HepG2 (cell line): Measurements from ENCODE around the gene NXN. TPM values are rescaled to one million over a fixed set of nuclear protein-coding genes. Genes with fewer than 3 reads are reported as not detected.

Source experiments
- ADNP ChIP-seq: sonication (generic); formaldehyde crosslinking; IDR thresholded peaks from 2 replicates; pipeline ENCODE4 v1.4.0; 2020; ENCODE audit warnings: missing genetic modification reagents
- AGO2 ChIP-seq: fragments of 200-400 bp; formaldehyde crosslinking; optimal IDR thresholded peaks from 2 replicates; pipeline ENCODE3; 2017; ENCODE audit warnings: mild to moderate bottlenecking, low read depth, low read length, moderate library complexity
- GPN1 ChIP-seq: sonication (generic); formaldehyde crosslinking; IDR thresholded peaks from 2 replicates; pipeline ENCODE4 v1.5.1; 2020; ENCODE audit warnings: missing genetic modification reagents, borderline replicate concordance
- HNRNPLL ChIP-seq: fragments of 200-400 bp; formaldehyde crosslinking; IDR thresholded peaks from 2 replicates; pipeline ENCODE4 v1.6.1; 2017; ENCODE audit warnings: mild to moderate bottlenecking, low read depth, low read length; ENCODE audit not compliant: poor library complexity, severe bottlenecking
- KAT8 ChIP-seq: IDR thresholded peaks from 2 replicates; pipeline ENCODE4 v1.6.1; 2016; ENCODE audit warnings: missing genetic modification reagents, missing compliant biosample characterization
- MAFK ChIP-seq, 2 experiments: IDR thresholded peaks in 1 of 2; conservative IDR thresholded peaks in 1 of 2; 2 replicates each; pipeline ENCODE4 v1.6.1; 2011; ENCODE audit warnings: improper control_type of control experiment in 2 of 2, low read length in 2 of 2
- NFIC ChIP-seq: IDR thresholded peaks from 2 replicates; pipeline ENCODE4 v1.6.1; 2012; ENCODE audit warnings: mild to moderate bottlenecking, low read length, inconsistent platforms
- SKI ChIP-seq: fragments of 450-650 bp; IDR thresholded peaks from one replicate; pipeline ENCODE4 v1.6.1; 2018; ENCODE audit warnings: mild to moderate bottlenecking; ENCODE audit not compliant: partially characterized antibody
- SRSF9 ChIP-seq: fragments of 200-400 bp; formaldehyde crosslinking; IDR thresholded peaks from 2 replicates; pipeline ENCODE4 v1.6.1; 2018; ENCODE audit warnings: borderline replicate concordance, mild to moderate bottlenecking, low read depth, low read length; ENCODE audit not compliant: insufficient read depth, poor library complexity, severe bottlenecking
- TBX2 ChIP-seq: sonication (generic); formaldehyde crosslinking; IDR thresholded peaks from 2 replicates; pipeline ENCODE4 v1.5.0; 2020; ENCODE audit warnings: missing genetic modification reagents, mild to moderate bottlenecking, borderline replicate concordance
- TEAD3 ChIP-seq: optimal IDR thresholded peaks from 2 replicates; pipeline ENCODE3; 2016; ENCODE audit warnings: borderline replicate concordance
- ZMYM3 ChIP-seq: sonication (generic); formaldehyde crosslinking; IDR thresholded peaks from 2 replicates; pipeline ENCODE4 v1.5.1; 2020; ENCODE audit warnings: mild to moderate bottlenecking, missing genetic modification reagents
- ZNF329 ChIP-seq: sonication (generic); formaldehyde crosslinking; IDR thresholded peaks from 2 replicates; pipeline ENCODE4 v1.9.0; 2021; ENCODE audit warnings: low read depth, mild to moderate bottlenecking, missing genetic modification reagents
- ZNF350 ChIP-seq: sonication (generic); formaldehyde crosslinking; IDR thresholded peaks from 2 replicates; pipeline ENCODE4 v1.4.0; 2020; ENCODE audit warnings: mild to moderate bottlenecking, low read depth, missing genetic modification reagents, borderline replicate concordance
- ZNF543 ChIP-seq: sonication (generic); formaldehyde crosslinking; IDR thresholded peaks from 2 replicates; pipeline ENCODE4 v1.4.0; 2020; ENCODE audit warnings: mild to moderate bottlenecking, missing genetic modification reagents
- ZNF572 ChIP-seq: sonication (generic); formaldehyde crosslinking; IDR thresholded peaks from 2 replicates; pipeline ENCODE4 v1.5.1; 2020; ENCODE audit warnings: mild to moderate bottlenecking, missing genetic modification reagents
- ZSCAN25 ChIP-seq: sonication (generic); formaldehyde crosslinking; IDR thresholded peaks from 2 replicates; pipeline ENCODE4 v1.8.0; 2022; ENCODE audit warnings: mild to moderate bottlenecking, missing genetic modification reagents
- polyA plus RNA-seq, 8 experiments: library from polyadenylated mRNA; depleted of rRNA in 3 of 8; stranded (reverse) in 7 of 8; unstranded in 1 of 8; fragments of >200 nt; fragmentation: Illumina TruSeq in 4 of 8; extraction: Trizol in 4 of 8; gene quantifications; 2 replicates each; pipeline versions ENCODE4 v1.2.1 to v1.2.3, GENCODE V29; 2011 to 2016; ENCODE audit warnings: low read depth in 4 of 8, missing spikeins in 1 of 8, mixed read lengths in 1 of 8; ENCODE audit not compliant: insufficient read depth in 1 of 8
- total RNA-seq, 5 experiments: library from RNA; depleted of rRNA; stranded (reverse); fragments of >200 nt; fragmentation: Illumina TruSeq; extraction: Trizol; gene quantifications; 2 replicates each; pipeline ENCODE4 v1.2.3, GENCODE V29; 2016; ENCODE audit warnings: low read depth in 1 of 5
- TF ChIP-seq, protein P1 (sequence below): sonication (generic); formaldehyde crosslinking; IDR thresholded peaks from 2 replicates; pipeline ENCODE4 v1.4.0; 2020; ENCODE audit warnings: missing genetic modification reagents, mild to moderate bottlenecking, borderline replicate concordance
- TF ChIP-seq, protein P2 (sequence below): fragments of 450-650 bp; IDR thresholded peaks from 2 replicates; pipeline ENCODE4 v1.6.1; 2016
- TF ChIP-seq, protein P3 (sequence below): sonication (generic); formaldehyde crosslinking; IDR thresholded peaks from 2 replicates; pipeline ENCODE4 v1.8.1; 2023; ENCODE audit warnings: mild to moderate bottlenecking, inconsistent platforms, moderate library complexity, missing genetic modification reagents, borderline replicate concordance

NXN gene
- total and polyA plus RNA-seq, 2 of the 13 experiments (the other 11 are each of a cell fraction or from before 2014, with no cell fraction given), result 22.2 to 24.3 TPM

DNA sequence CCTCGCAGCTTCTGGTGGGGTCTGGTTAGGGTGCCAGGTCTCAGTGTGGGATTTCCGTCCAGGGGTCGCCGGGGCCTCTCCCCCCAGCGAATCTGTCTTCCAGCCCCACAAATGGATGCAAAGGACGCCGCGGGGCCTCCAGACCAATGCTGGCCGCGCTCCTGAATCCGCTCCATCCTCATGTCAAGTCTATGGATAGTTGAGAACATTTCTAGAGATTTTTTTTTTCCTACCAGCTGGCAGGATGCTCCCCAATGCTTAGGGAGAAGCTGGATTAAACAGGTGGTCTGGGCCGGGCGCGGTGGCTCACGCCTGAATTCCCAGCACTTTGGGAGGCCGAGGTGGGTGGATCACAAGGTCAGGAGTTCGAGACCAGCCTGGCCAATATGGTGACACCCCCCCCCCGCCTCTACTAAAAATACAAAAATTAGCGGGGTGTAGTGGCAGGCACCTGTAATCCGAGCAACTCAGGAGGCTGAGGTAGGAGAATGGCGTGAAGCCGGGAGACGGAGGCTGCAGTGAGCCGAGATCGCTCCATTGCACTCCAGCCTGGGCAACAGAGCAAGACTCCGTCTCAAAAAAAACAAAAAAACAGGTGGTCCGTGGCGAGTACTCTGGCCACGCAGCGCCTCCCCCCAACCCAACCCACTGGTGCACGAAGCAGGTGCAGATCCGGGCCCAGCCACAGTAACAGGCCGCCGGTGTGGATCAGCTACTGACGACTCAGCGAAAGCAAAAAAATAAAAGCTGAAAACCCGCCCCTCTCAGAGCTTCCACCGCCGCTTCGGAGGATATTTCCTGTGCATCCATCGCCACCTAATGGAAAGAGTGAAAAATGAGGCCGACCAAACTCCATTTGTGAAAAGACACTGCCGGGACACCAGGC, 1.1 kb upstream of the NXN start (continued):
- TF ChIP-seq SKI (no peak), ZNF350 (CRISPR knock-in tag) (no peak; the same call in 1 of the 2 replicates), AGO2 (no peak), ADNP (CRISPR knock-in tag) (peak; percentile 21; the same call in 1 of the 2 replicates), ZNF572 (CRISPR knock-in tag) (no peak), KAT8 (peak; percentile 50; the same call in 1 of the 2 replicates), ZNF329 (CRISPR knock-in tag) (no peak), MAFK (conservative IDR thresholded peaks at IDR 0.05 in 1 of 2, IDR thresholded peaks at IDR 0.05 in 1 of 2; ENCODE audit: low read length in 2 of 2) (peak; percentile 60), GPN1 (CRISPR knock-in tag) (no peak), TEAD3 (peak; percentile 56), ZSCAN25 (CRISPR knock-in tag) (no peak), NFIC (no peak), TBX2 (CRISPR knock-in tag) (no peak; the same call in 1 of the 2 replicates), ZMYM3 (peak; percentile 72), HNRNPLL (peak; percentile 33), SRSF9 (no peak), ZNF543 (0 out of 2 replicates have a peak, but pooled peaks have one; percentile 37)
- TF ChIP-seq, protein P1, sequence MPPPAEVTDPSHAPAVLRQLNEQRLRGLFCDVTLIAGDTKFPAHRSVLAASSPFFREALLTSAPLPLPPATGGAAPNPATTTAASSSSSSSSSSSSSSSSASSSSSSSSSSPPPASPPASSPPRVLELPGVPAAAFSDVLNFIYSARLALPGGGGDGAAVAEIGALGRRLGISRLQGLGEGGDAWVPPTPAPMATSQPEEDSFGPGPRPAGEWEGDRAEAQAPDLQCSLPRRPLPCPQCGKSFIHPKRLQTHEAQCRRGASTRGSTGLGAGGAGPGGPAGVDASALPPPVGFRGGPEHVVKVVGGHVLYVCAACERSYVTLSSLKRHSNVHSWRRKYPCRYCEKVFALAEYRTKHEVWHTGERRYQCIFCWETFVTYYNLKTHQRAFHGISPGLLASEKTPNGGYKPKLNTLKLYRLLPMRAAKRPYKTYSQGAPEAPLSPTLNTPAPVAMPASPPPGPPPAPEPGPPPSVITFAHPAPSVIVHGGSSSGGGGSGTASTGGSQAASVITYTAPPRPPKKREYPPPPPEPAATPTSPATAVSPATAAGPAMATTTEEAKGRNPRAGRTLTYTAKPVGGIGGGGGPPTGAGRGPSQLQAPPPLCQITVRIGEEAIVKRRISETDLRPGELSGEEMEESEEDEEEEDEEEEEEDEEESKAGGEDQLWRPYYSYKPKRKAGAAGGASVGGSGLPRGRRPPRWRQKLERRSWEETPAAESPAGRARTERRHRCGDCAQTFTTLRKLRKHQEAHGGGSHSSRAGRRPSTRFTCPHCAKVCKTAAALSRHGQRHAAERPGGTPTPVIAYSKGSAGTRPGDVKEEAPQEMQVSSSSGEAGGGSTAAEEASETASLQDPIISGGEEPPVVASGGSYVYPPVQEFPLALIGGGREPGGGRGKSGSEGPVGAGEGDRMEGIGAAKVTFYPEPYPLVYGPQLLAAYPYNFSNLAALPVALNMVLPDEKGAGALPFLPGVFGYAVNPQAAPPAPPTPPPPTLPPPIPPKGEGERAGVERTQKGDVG (CRISPR knock-in tag), result no peak
- TF ChIP-seq, protein P2, sequence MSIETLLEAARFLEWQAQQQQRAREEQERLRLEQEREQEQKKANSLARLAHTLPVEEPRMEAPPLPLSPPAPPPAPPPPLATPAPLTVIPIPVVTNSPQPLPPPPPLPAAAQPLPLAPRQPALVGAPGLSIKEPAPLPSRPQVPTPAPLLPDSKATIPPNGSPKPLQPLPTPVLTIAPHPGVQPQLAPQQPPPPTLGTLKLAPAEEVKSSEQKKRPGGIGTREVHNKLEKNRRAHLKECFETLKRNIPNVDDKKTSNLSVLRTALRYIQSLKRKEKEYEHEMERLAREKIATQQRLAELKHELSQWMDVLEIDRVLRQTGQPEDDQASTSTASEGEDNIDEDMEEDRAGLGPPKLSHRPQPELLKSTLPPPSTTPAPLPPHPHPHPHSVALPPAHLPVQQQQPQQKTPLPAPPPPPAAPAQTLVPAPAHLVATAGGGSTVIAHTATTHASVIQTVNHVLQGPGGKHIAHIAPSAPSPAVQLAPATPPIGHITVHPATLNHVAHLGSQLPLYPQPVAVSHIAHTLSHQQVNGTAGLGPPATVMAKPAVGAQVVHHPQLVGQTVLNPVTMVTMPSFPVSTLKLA, result no peak
- TF ChIP-seq, protein P3, sequence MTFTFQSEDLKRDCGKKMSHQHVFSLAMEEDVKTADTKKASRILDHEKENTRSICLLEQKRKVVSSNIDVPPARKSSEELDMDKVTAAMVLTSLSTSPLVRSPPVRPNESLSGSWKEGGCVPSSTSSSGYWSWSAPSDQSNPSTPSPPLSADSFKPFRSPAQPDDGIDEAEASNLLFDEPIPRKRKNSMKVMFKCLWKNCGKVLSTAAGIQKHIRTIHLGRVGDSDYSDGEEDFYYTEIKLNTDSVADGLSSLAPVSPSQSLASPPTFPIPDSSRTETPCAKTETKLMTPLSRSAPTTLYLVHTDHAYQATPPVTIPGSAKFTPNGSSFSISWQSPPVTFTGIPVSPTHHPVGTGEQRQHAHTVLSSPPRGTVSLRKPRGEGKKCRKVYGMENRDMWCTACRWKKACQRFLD, result no peak
